IMR-90 (cell line): ENCODE data around the gene KCNJ4. TPM values are rescaled to one million over a fixed set of nuclear protein-coding genes. Genes with fewer than 3 reads are reported as not detected.

Experiments
- ATAC-seq: fragments of 200-7000 bp; cut with Tn5 transposase; 2 replicates; pipeline ENCODE4 v1.9.1; 2020; ENCODE audit warnings: low read depth, mild to moderate bottlenecking, moderate library complexity
- BruUV-seq: library from RNA; stranded (reverse); fragments of 400-500 nt; replicated peaks from 2 replicates; lab custom pipeline; 2021; lab: Mats Ljungman, UMichigan
- CTCF ChIA-PET: fragments of 300-600 bp; formaldehyde crosslinking; extraction: SDS; loops from one replicate; lab custom pipeline; 2021; ENCODE audit warnings: antibody characterized with exemption; lab: Yijun Ruan, JAX
- POLR2A ChIA-PET: fragments of 300-600 bp; sonication (Branson Sonifier 250); formaldehyde crosslinking; loops from one replicate; lab custom pipeline; 2022; ENCODE audit warnings: antibody characterized with exemption; ENCODE audit not compliant: unreplicated experiment; lab: Charles Lee
- DNase-seq: peaks from one replicate; pipeline ENCODE4 v3.0.0; 2013
- H2AFZ ChIP-seq: replicated peaks from 2 replicates; pipeline ENCODE3; 2013; ENCODE audit warnings: low read length, mild to moderate bottlenecking; ENCODE audit not compliant: poor library complexity
- H2AK5ac ChIP-seq: 2 replicates; pipeline ENCODE4 v1.6.1; 2013; ENCODE audit warnings: low read depth, low read length, inconsistent platforms
- H2AK9ac ChIP-seq: replicated peaks from 2 replicates; pipeline ENCODE3; 2013; ENCODE audit warnings: mild to moderate bottlenecking, low read depth, low read length, moderate library complexity; ENCODE audit not compliant: poor library complexity
- H2BK120ac ChIP-seq: 2 replicates; pipeline ENCODE4 v1.6.1; 2013; ENCODE audit warnings: low read depth, low read length, inconsistent platforms
- H2BK15ac ChIP-seq: 3 replicates; pipeline ENCODE4 v1.6.1; 2013; ENCODE audit warnings: low read depth, low read length, inconsistent platforms
- H2BK20ac ChIP-seq: 2 replicates; pipeline ENCODE4 v1.6.1; 2013; ENCODE audit warnings: low read depth, mild to moderate bottlenecking, inconsistent platforms, low read length, moderate library complexity
- H2BK5ac ChIP-seq: 2 replicates; pipeline ENCODE4 v1.6.1; 2013; ENCODE audit warnings: mild to moderate bottlenecking, low read depth, low read length, inconsistent platforms; ENCODE audit not compliant: poor library complexity, severe bottlenecking
- H3K14ac ChIP-seq: replicated peaks from 2 replicates; pipeline ENCODE4 v1.6.1; 2013; ENCODE audit warnings: low read depth, low read length, inconsistent platforms
- H3K18ac ChIP-seq: 2 replicates; pipeline ENCODE4 v1.6.1; 2013; ENCODE audit warnings: low read depth, low read length, control low read depth
- H3K23ac ChIP-seq: 2 replicates; pipeline ENCODE4 v1.6.1; 2013; ENCODE audit warnings: low read depth, low read length, inconsistent platforms
- H3K27ac ChIP-seq: 2 replicates; pipeline ENCODE4 v1.5.1; 2013; ENCODE audit warnings: mild to moderate bottlenecking, control low read depth, low read length; ENCODE audit not compliant: insufficient read depth
- H3K27me3 ChIP-seq: 2 replicates; pipeline ENCODE4 v1.6.1; 2013; ENCODE audit warnings: low read length; ENCODE audit not compliant: control insufficient read depth, insufficient read depth
- H3K36me3 ChIP-seq: 2 replicates; pipeline ENCODE4 v1.6.1; 2013; ENCODE audit warnings: low read length, mixed read lengths; ENCODE audit not compliant: control insufficient read depth, insufficient read depth
- H3K4ac ChIP-seq: 2 replicates; pipeline ENCODE4 v1.6.1; 2013; ENCODE audit warnings: low read depth, low read length, inconsistent platforms
- H3K4me1 ChIP-seq: 2 replicates; pipeline ENCODE4 v1.6.1; 2013; ENCODE audit warnings: low read length, mixed read lengths; ENCODE audit not compliant: control insufficient read depth, insufficient read depth
- H3K4me2 ChIP-seq: 2 replicates; pipeline ENCODE4 v1.6.1; 2013; ENCODE audit warnings: low read depth, mild to moderate bottlenecking, control low read depth, low read length, moderate library complexity
- H3K4me3 ChIP-seq: 2 replicates; pipeline ENCODE4 v1.5.1; 2013; ENCODE audit warnings: low read depth, mild to moderate bottlenecking, control low read depth, low read length, moderate library complexity; ENCODE audit not compliant: insufficient read depth
- H3K56ac ChIP-seq: 2 replicates; pipeline ENCODE4 v1.6.1; 2013; ENCODE audit warnings: low read length, inconsistent platforms; ENCODE audit not compliant: insufficient read depth; ENCODE audit errors: extremely low read depth
- H3K79me1 ChIP-seq, 2 experiments: 2 replicates each; pipeline ENCODE4 v1.6.1; 2013; ENCODE audit warnings: low read length in 2 of 2, inconsistent platforms in 1 of 2, low read depth in 1 of 2
- H3K9ac ChIP-seq: 2 replicates; pipeline ENCODE4 v1.6.1; 2013; ENCODE audit warnings: low read depth, low read length, control low read depth
- H3K9me1 ChIP-seq: 2 replicates; pipeline ENCODE4 v1.6.1; 2013; ENCODE audit warnings: low read length, inconsistent platforms; ENCODE audit not compliant: insufficient read depth
- H3K9me3 ChIP-seq: 2 replicates; pipeline ENCODE4 v1.6.1; 2013; ENCODE audit warnings: low read length; ENCODE audit not compliant: control insufficient read depth, insufficient read depth
- H4K20me1 ChIP-seq: 2 replicates; pipeline ENCODE4 v1.6.1; 2013; ENCODE audit warnings: low read length, inconsistent platforms; ENCODE audit not compliant: insufficient read depth
- H4K5ac ChIP-seq: 2 replicates; pipeline ENCODE4 v1.6.1; 2013; ENCODE audit warnings: mild to moderate bottlenecking, low read depth, low read length, control low read depth
- H4K8ac ChIP-seq, 2 experiments: 2 replicates each; pipeline ENCODE4 v1.6.1; 2013; ENCODE audit warnings: low read depth in 2 of 2, low read length in 2 of 2, control low read depth in 1 of 2, inconsistent platforms in 1 of 2
- H4K91ac ChIP-seq: 2 replicates; pipeline ENCODE4 v1.6.1; 2013; ENCODE audit warnings: low read depth, low read length, inconsistent platforms; ENCODE audit not compliant: insufficient read depth
- BHLHE40 ChIP-seq: fragments of 150-350 bp; IDR thresholded peaks from 2 replicates; pipeline ENCODE4 v1.6.1; 2016; ENCODE audit warnings: mild to moderate bottlenecking, low read depth, low read length
- CEBPB ChIP-seq: IDR thresholded peaks from 2 replicates; pipeline ENCODE4 v1.6.1; 2012; ENCODE audit warnings: low read depth, low read length, improper control_type of control experiment
- CHD1 ChIP-seq: IDR thresholded peaks from 2 replicates; pipeline ENCODE4 v1.6.1; 2012; ENCODE audit warnings: low read depth, low read length, improper control_type of control experiment
- ELK1 ChIP-seq: fragments of 150-350 bp; IDR thresholded peaks from 2 replicates; pipeline ENCODE4 v1.6.1; 2016; ENCODE audit warnings: low read depth, mild to moderate bottlenecking, low read length, moderate library complexity, borderline replicate concordance
- FOS ChIP-seq: fragments of 150-350 bp; IDR thresholded peaks from 2 replicates; pipeline ENCODE4 v1.6.1; 2016; ENCODE audit warnings: low read depth, low read length
- MAFK ChIP-seq: IDR thresholded peaks from 2 replicates; pipeline ENCODE4 v1.6.1; 2012; ENCODE audit warnings: low read depth, low read length, improper control_type of control experiment
- MAZ ChIP-seq: IDR thresholded peaks from 2 replicates; pipeline ENCODE4 v1.6.1; 2012; ENCODE audit warnings: low read depth, mild to moderate bottlenecking, low read length, improper control_type of control experiment, moderate library complexity, borderline replicate concordance
- MXI1 ChIP-seq: IDR thresholded peaks from 2 replicates; pipeline ENCODE4 v1.6.1; 2012; ENCODE audit warnings: low read depth, mild to moderate bottlenecking, low read length, moderate library complexity, borderline replicate concordance
- NFE2L2 ChIP-seq: fragments of 150-350 bp; IDR thresholded peaks from 2 replicates; pipeline ENCODE4 v1.6.1; 2016; ENCODE audit warnings: low read depth, mild to moderate bottlenecking, low read length
- POLR2A ChIP-seq: IDR thresholded peaks from 2 replicates; pipeline ENCODE4 v1.6.1; 2012; ENCODE audit warnings: mild to moderate bottlenecking, low read depth, low read length
- RAD21 ChIP-seq: IDR thresholded peaks from 2 replicates; pipeline ENCODE4 v1.6.1; 2012; ENCODE audit warnings: low read length, improper control_type of control experiment
- RCOR1 ChIP-seq: IDR thresholded peaks from 2 replicates; pipeline ENCODE4 v1.6.1; 2012; ENCODE audit warnings: mild to moderate bottlenecking, low read length, improper control_type of control experiment; ENCODE audit not compliant: insufficient replicate concordance
- RFX5 ChIP-seq: IDR thresholded peaks from 2 replicates; pipeline ENCODE4 v1.8.0; 2012; ENCODE audit warnings: low read depth, mild to moderate bottlenecking, low read length, moderate library complexity
- SMC3 ChIP-seq: fragments of 150-350 bp; IDR thresholded peaks from 2 replicates; pipeline ENCODE4 v1.6.1; 2016; ENCODE audit warnings: low read depth, mild to moderate bottlenecking, antibody characterized with exemption, low read length, moderate library complexity
- WGBS, 2 experiments: methylation state at CpG; one replicate each; pipeline versions ENCODE4 v1.1.5 to v1.1.7; 2013; ENCODE audit warnings: missing lambda C conversion rate in 2 of 2; ENCODE audit not compliant: insufficient read length in 1 of 2; ENCODE audit errors: extremely low coverage in 2 of 2; 5-methylcytosine and 5-hydroxymethylcytosine counted together
- dilution Hi-C: fragments of 300-500 bp; cut with HindIII; formaldehyde crosslinking; loops from one replicate; pipeline ENCODE4 v1.14.3; 2018; ENCODE audit warnings: low sequenced_read_pairs; ENCODE audit not compliant: unreplicated experiment
- in situ Hi-C: fragments of 300-500 bp; cut with MboI; formaldehyde crosslinking; loops from 3 replicates; pipeline ENCODE4 v1.14.3; 2019; ENCODE audit warnings: low sequenced_read_pairs, inconsistent platforms, mixed read lengths
- intact Hi-C: fragments of 100-400 bp; cut with micrococcal nuclease; formaldehyde crosslinking; loops from 2 replicates; pipeline ENCODE4 v1.10.0; 2022
- polyA plus RNA-seq, 3 experiments: library from polyadenylated mRNA; depleted of rRNA; stranded (reverse); fragments of >200 nt; gene quantifications; 2 replicates each; pipeline ENCODE4 v1.2.3, GENCODE V29; 2012; ENCODE audit warnings: low replicate concordance in 1 of 3
- total RNA-seq: library from RNA; depleted of rRNA; stranded (reverse); fragments of >200 nt; gene quantifications from 2 replicates; pipeline ENCODE4 v1.2.3, GENCODE V29; 2012
- TF ChIP-seq, protein P1 (sequence below): conservative IDR thresholded peaks from 2 replicates; pipeline ENCODE4 v1.5.1; 2012; ENCODE audit warnings: mild to moderate bottlenecking, low read depth, low read length, improper control_type of control experiment
- TF ChIP-seq, protein P2 (sequence below): fragments of 150-350 bp; IDR thresholded peaks from 2 replicates; pipeline ENCODE4 v1.6.1; 2017; ENCODE audit warnings: mild to moderate bottlenecking, antibody characterized with exemption, low read length, low read depth

KCNJ4 gene
- total and polyA plus RNA-seq, 2 of the 4 experiments (the other 2 are of a cell fraction): not detected

GRCh38 chr22:38427940-38428339, 27.1 kb downstream of the KCNJ4 start:
- no peak overlapping the region for H2BK120ac ChIP-seq
- no peak overlapping the region for H2BK5ac ChIP-seq
- peaks cover 10% of the 10 kb centered on the region; the same call in 1 of the 2 replicates for H3K27me3 ChIP-seq
- H4K8ac ChIP-seq: no peak overlapping the region
- H2BK15ac ChIP-seq: no peak overlapping the region
- BruUV-seq: no TSS peak
- H3K4me1 ChIP-seq: peaks cover 2% of the 10 kb centered on the region; the same call in 1 of the 2 replicates
- no peak overlapping the region for H2AK9ac ChIP-seq
- WGBS, 2 experiments: 95% methylated on average over 31 of the region's 31 CpGs; no CpG with 5 or more reads in 1 of the 2 experiments
- no peak overlapping the region for H3K4me3 ChIP-seq
- POLR2A ChIA-PET: no interaction called here
- DNase-seq: no peak
- H2BK20ac ChIP-seq: no peak overlapping the region
- no peaks in the 10 kb centered on the region for H3K36me3 ChIP-seq
- no peak overlapping the region for H3K23ac ChIP-seq
- H4K91ac ChIP-seq: no peak overlapping the region
- no peak overlapping the region for H3K4ac ChIP-seq
- CTCF ChIA-PET: no interaction called here
- H2AFZ ChIP-seq: no peak overlapping the region
- dilution Hi-C loops: no loop called here
- no peaks in the 10 kb centered on the region; the same call in 1 of the 2 replicates for H4K20me1 ChIP-seq
- H3K9me3 ChIP-seq: no peaks in the 10 kb centered on the region
- intact Hi-C loops: no loop called here
- H3K27ac ChIP-seq: no peak overlapping the region
- H3K56ac ChIP-seq: no peak overlapping the region
- H3K9ac ChIP-seq: no peak overlapping the region
- ATAC-seq: no peak
- H3K4me2 ChIP-seq: no peak overlapping the region
- no peak overlapping the region for H3K14ac ChIP-seq
- H3K79me1 ChIP-seq: no peaks in the 10 kb centered on the region
- H2AK5ac ChIP-seq: no peak overlapping the region
- H3K9me1 ChIP-seq: no peaks in the 10 kb centered on the region
- in situ Hi-C loops: no loop called here
- no peak overlapping the region for H3K18ac ChIP-seq
- TF ChIP-seq RFX5: no peak
- no peak for TF ChIP-seq MAFK
- no peak for TF ChIP-seq RCOR1
- TF ChIP-seq ELK1: no peak
- no peak for TF ChIP-seq FOS
- TF ChIP-seq RAD21: no peak
- no peak for TF ChIP-seq BHLHE40
- TF ChIP-seq CEBPB: no peak
- no peak for TF ChIP-seq MAZ
- no peak for TF ChIP-seq MXI1
- TF ChIP-seq POLR2A: no peak
- TF ChIP-seq CHD1: no peak
- TF ChIP-seq, protein P1, sequence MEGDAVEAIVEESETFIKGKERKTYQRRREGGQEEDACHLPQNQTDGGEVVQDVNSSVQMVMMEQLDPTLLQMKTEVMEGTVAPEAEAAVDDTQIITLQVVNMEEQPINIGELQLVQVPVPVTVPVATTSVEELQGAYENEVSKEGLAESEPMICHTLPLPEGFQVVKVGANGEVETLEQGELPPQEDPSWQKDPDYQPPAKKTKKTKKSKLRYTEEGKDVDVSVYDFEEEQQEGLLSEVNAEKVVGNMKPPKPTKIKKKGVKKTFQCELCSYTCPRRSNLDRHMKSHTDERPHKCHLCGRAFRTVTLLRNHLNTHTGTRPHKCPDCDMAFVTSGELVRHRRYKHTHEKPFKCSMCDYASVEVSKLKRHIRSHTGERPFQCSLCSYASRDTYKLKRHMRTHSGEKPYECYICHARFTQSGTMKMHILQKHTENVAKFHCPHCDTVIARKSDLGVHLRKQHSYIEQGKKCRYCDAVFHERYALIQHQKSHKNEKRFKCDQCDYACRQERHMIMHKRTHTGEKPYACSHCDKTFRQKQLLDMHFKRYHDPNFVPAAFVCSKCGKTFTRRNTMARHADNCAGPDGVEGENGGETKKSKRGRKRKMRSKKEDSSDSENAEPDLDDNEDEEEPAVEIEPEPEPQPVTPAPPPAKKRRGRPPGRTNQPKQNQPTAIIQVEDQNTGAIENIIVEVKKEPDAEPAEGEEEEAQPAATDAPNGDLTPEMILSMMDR: no peak
- TF ChIP-seq, protein P2, sequence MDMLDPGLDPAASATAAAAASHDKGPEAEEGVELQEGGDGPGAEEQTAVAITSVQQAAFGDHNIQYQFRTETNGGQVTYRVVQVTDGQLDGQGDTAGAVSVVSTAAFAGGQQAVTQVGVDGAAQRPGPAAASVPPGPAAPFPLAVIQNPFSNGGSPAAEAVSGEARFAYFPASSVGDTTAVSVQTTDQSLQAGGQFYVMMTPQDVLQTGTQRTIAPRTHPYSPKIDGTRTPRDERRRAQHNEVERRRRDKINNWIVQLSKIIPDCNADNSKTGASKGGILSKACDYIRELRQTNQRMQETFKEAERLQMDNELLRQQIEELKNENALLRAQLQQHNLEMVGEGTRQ: no peak
- TF ChIP-seq SMC3: no peak
- no peak for TF ChIP-seq NFE2L2
- H4K5ac ChIP-seq: no peak overlapping the region
